WERI-Rb-1 (cell line): ENCODE measurements around the gene DOCK7.

ENCODE experiments used
- DNase-seq: peaks from one replicate; pipeline ENCODE4 v3.0.0-alpha.2; 2020
- H3K27ac ChIP-seq: fragments of 250-450 bp; sonication (Bioruptor Pico); 2 replicates; pipeline ENCODE4 v1.5.1; 2020; ENCODE audit warnings: mild to moderate bottlenecking, moderate library complexity
- H3K27me3 ChIP-seq: fragments of 250-450 bp; sonication (Bioruptor Pico); 2 replicates; pipeline ENCODE4 v1.5.1; 2021; ENCODE audit warnings: mild to moderate bottlenecking, low read depth, moderate library complexity; ENCODE audit not compliant: insufficient read depth, severe bottlenecking
- H3K36me3 ChIP-seq: fragments of 250-450 bp; sonication (Bioruptor Pico); 2 replicates; pipeline ENCODE4 v1.5.1; 2020; ENCODE audit warnings: mild to moderate bottlenecking, moderate library complexity
- H3K4me3 ChIP-seq: 2 replicates; pipeline ENCODE4 v1.5.1; 2011; ENCODE audit warnings: low read depth, mild to moderate bottlenecking, control low read depth, low read length
- H3K9me3 ChIP-seq: fragments of 250-450 bp; sonication (Bioruptor Pico); 2 replicates; pipeline ENCODE4 v1.5.1; 2021; ENCODE audit warnings: mild to moderate bottlenecking, moderate library complexity; ENCODE audit not compliant: severe bottlenecking
- CTCF ChIP-seq: IDR thresholded peaks from 2 replicates; pipeline ENCODE4 v1.5.1; 2011; ENCODE audit warnings: low read depth, mild to moderate bottlenecking, control low read depth, inconsistent platforms, low read length

The DOCK7 gene

DNA sequence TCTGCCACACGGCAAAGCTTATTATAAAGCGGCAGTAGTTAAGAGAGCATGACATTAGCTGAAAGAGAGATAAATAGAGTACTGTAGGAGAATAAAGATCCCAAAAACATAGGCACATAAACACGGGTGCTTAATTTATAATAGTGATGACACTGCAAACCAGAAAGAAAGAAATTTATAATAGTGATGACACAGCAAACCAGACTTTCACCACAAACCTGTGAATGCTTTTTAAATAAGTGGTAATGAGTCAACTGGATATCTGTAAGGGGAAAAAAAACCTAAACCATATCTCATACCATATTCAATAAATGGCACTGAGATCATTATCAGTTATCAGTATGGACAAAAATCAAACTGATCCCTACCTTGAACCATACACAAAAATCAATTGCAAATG is 225.8 kb downstream of the DOCK7 start:
- no peak overlapping the region for H3K4me3 ChIP-seq
- peaks cover 21% of the 10 kb centered on the region for H3K36me3 ChIP-seq
- no peaks in the 10 kb centered on the region for H3K27me3 ChIP-seq
- no peaks in the 10 kb centered on the region for H3K9me3 ChIP-seq
- no peak for TF ChIP-seq CTCF
- DNase-seq, result no peak
- no peak overlapping the region for H3K27ac ChIP-seq

DNA sequence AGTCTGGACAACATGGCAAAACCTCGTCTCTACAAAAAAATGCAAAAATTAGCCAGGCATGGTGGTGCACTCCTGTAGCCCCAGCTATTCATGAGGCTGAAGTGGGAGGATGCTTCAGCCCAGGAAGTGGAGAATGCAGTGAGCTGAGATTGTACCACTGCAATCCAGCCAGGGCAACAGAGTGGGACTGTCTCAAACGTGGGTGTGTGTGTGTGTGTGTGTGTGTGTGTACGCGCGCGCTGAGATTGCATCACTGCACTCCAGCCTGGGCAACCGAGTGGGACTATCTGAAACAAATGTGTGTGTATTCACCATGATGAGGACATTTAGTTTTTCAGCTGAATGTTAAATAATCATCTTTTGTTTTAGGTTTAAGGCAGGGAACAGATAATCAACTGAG is 230.2 kb downstream of the DOCK7 start:
- Histone ChIP-seq H3K27me3 (no peaks in the 10 kb centered on the region), H3K4me3 (no peak overlapping the region), H3K27ac (no peak overlapping the region), H3K9me3 (no peaks in the 10 kb centered on the region), H3K36me3 (peaks cover 39% of the 10 kb centered on the region)
- no peak for DNase-seq
- TF ChIP-seq CTCF, result no peak

- no peak for DNase-seq
- Histone ChIP-seq H3K27ac (no peak overlapping the region), H3K9me3 (no peaks in the 10 kb centered on the region), H3K36me3 (peaks cover 85% of the 10 kb centered on the region), H3K27me3 (no peaks in the 10 kb centered on the region), H3K4me3 (no peak overlapping the region)
- no peak for TF ChIP-seq CTCF
Observed at GRCh38 chr1:62452951-62453350, 235.2 kb downstream of the DOCK7 start.

DNA sequence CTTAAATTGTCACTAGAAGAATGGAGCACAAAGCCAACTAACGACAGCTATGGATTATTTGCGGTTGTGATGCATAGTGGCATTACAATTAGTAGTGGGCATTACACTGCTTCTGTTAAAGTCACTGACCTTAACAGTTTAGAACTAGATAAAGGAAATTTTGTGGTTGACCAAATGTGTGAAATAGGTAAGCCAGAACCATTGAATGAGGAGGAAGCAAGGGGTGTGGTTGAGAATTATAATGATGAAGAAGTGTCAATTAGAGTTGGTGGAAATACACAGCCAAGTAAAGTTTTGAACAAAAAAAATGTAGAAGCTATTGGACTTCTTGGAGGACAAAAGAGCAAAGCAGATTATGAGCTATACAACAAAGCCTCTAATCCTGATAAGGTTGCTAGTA is 237.9 kb downstream of the DOCK7 start:
- DNase-seq, result no peak
- Histone ChIP-seq H3K27ac (peak overlapping the region; percentile 33), H3K36me3 (peaks cover 99% of the 10 kb centered on the region), H3K4me3 (no peak overlapping the region), H3K9me3 (no peaks in the 10 kb centered on the region), H3K27me3 (no peaks in the 10 kb centered on the region)
- TF ChIP-seq CTCF, result no peak

- TF ChIP-seq CTCF, result no peak
- no peak overlapping the region for H3K27ac ChIP-seq
- DNase-seq, result no peak
- peaks cover 99% of the 10 kb centered on the region for H3K36me3 ChIP-seq
- no peaks in the 10 kb centered on the region for H3K27me3 ChIP-seq
- H3K4me3 ChIP-seq, result no peak overlapping the region
- H3K9me3 ChIP-seq, result no peaks in the 10 kb centered on the region
Observed at GRCh38 chr1:62448221-62448933, 239.8 kb downstream of the DOCK7 start.

DNA sequence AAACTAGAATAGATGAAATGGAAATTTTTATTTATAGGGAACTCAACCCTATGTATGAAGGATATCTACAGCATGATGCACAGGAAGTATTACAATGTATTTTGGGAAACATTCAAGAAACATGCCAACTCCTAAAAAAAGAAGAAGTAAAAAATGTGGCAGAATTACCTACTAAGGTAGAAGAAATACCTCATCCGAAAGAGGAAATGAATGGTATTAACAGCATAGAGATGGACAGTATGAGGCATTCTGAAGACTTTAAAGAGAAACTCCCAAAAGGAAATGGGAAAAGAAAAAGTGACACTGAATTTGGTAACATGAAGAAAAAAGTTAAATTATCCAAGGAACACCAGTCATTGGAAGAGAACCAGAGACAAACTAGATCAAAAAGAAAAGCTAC is 243.5 kb downstream of the DOCK7 start:
- H3K36me3 ChIP-seq, result peaks cover 98% of the 10 kb centered on the region
- no peaks in the 10 kb centered on the region for H3K27me3 ChIP-seq
- H3K27ac ChIP-seq, result no peak overlapping the region
- no peak for DNase-seq
- H3K9me3 ChIP-seq, result no peaks in the 10 kb centered on the region
- no peak overlapping the region for H3K4me3 ChIP-seq
- no peak for TF ChIP-seq CTCF
